CD4-positive, alpha-beta T cell (primary cell): ENCODE measurements around the gene LBP. TPM values are rescaled to one million over a fixed set of nuclear protein-coding genes. Genes with fewer than 3 reads are reported as not detected.

Experiments
- ATAC-seq: fragments of 200-7000 bp; cut with Tn5 transposase; one replicate; pipeline ENCODE4 v1.10.0; 2022; ENCODE audit warnings: mild to moderate bottlenecking; ENCODE audit not compliant: poor library complexity
- CTCF ChIA-PET: fragments of 350-600 bp; sonication (Branson Sonifier 250); formaldehyde crosslinking; loops from one replicate; lab custom pipeline; 2021; ENCODE audit warnings: antibody characterized with exemption, inconsistent platforms; lab: Charles Lee
- POLR2A ChIA-PET: fragments of 350-600 bp; sonication (Branson Sonifier 250); formaldehyde crosslinking; loops from one replicate; lab custom pipeline; 2021; ENCODE audit warnings: antibody characterized with exemption, inconsistent platforms; lab: Charles Lee
- DNase-seq, 14 experiments: peaks; one replicate each; pipeline ENCODE4 v3.0.0-alpha.2; 2013 to 2020; ENCODE audit warnings: mixed read lengths in 2 of 14
- H3K27ac ChIP-seq, 2 donors: one replicate each; pipeline versions ENCODE4 v1.5.1 to v1.7.0; 2013; ENCODE audit warnings: low read length in 2 of 2, low read depth in 1 of 2, mild to moderate bottlenecking in 1 of 2
- H3K27me3 ChIP-seq, 2 experiments: 1 replicate in 1 of 2; 2 replicates in 1 of 2; pipeline versions ENCODE4 v1.6.1 to v1.7.0; 2013; ENCODE audit warnings: low read length in 2 of 2, control low read depth in 1 of 2, mild to moderate bottlenecking in 1 of 2, moderate library complexity in 1 of 2; ENCODE audit not compliant: insufficient read depth in 2 of 2, control insufficient read depth in 1 of 2
- H3K36me3 ChIP-seq: one replicate; pipeline ENCODE4 v1.6.1; 2013; ENCODE audit warnings: low read length, control low read depth; ENCODE audit not compliant: insufficient read depth
- H3K4me1 ChIP-seq: one replicate; pipeline ENCODE4 v1.6.1; 2013; ENCODE audit warnings: low read length, control low read depth; ENCODE audit not compliant: insufficient read depth
- H3K4me3 ChIP-seq: one replicate; pipeline ENCODE4 v1.5.1; 2013; ENCODE audit warnings: mild to moderate bottlenecking, low read length, moderate library complexity
- H3K9me3 ChIP-seq, 2 experiments: 1 replicate in 1 of 2; 2 replicates in 1 of 2; pipeline versions ENCODE4 v1.6.1 to v1.7.0; 2013; ENCODE audit warnings: low read length in 2 of 2, mild to moderate bottlenecking in 2 of 2, control low read depth in 1 of 2, moderate library complexity in 1 of 2; ENCODE audit not compliant: control insufficient read depth in 1 of 2, insufficient read depth in 1 of 2
- H3K27ac Mint-ChIP-seq: one replicate; pipeline ENCODE4 v1.8.0; 2020; ENCODE audit warnings: mixed read lengths
- H3K27me3 Mint-ChIP-seq: one replicate; pipeline ENCODE4 v1.8.0; 2021; ENCODE audit warnings: mixed read lengths
- H3K36me3 Mint-ChIP-seq: one replicate; pipeline ENCODE4 v1.8.0; 2021; ENCODE audit warnings: low read depth, mixed read lengths
- H3K4me1 Mint-ChIP-seq: one replicate; pipeline ENCODE4 v1.8.0; 2021; ENCODE audit warnings: low read depth, mixed read lengths
- H3K4me3 Mint-ChIP-seq: one replicate; pipeline ENCODE4 v1.8.0; 2020; ENCODE audit warnings: mild to moderate bottlenecking, mixed read lengths
- H3K9me3 Mint-ChIP-seq: one replicate; pipeline ENCODE4 v1.8.0; 2020; ENCODE audit warnings: mixed read lengths
- CTCF ChIP-seq: fragments of 200-600 bp; IDR thresholded peaks from one replicate; pipeline ENCODE4 v1.8.0; 2022; ENCODE audit warnings: antibody characterized with exemption, mild to moderate bottlenecking
- intact Hi-C, 2 experiments: fragments of 100-400 bp; cut with DNase I in 1 of 2; cut with micrococcal nuclease in 1 of 2; formaldehyde crosslinking; loops; one replicate each; pipeline versions ENCODE4 v1.15.1 to v1.9.0; 2023 to 2025; cut with DNase I, micrococcal nuclease
- total RNA-seq, 174 experiments: library from RNA in 2 of 174; stranded (reverse) in 2 of 174; gene quantifications; one replicate each; pipeline ENCODE4 v1.2.3 and lab custom pipeline; 2021 to 2026

LBP gene
- total RNA-seq, 2 experiments from 2014 or later, result not detected

GRCh38 chr20:38299963-38300362, 46.3 kb upstream of the LBP start:
- intact Hi-C loops, result no loop called here
- Mint-ChIP-seq H3K4me3 (no peak overlapping the region), H3K27me3 (peaks cover 60% of the 10 kb centered on the region), H3K27ac (no peak overlapping the region), H3K9me3 (no peaks in the 10 kb centered on the region), H3K36me3 (no peaks in the 10 kb centered on the region), H3K4me1 (peaks cover 12% of the 10 kb centered on the region)
- H3K27me3 ChIP-seq, result peaks cover 18 to 28% of the 10 kb centered on the region in 2 experiments
- TF ChIP-seq CTCF, result no peak
- no peak for DNase-seq
- no peak for ATAC-seq
- H3K27ac ChIP-seq, result no peak overlapping the region
- H3K4me1 ChIP-seq, result peaks cover 10% of the 10 kb centered on the region
- H3K9me3 ChIP-seq, result peaks cover 0 to 13% of the 10 kb centered on the region in 2 experiments
- no peaks in the 10 kb centered on the region for H3K36me3 ChIP-seq
- no peak overlapping the region for H3K4me3 ChIP-seq
- POLR2A ChIA-PET, result no interaction called here
- CTCF ChIA-PET, result no interaction called here

- H3K36me3 ChIP-seq, result no peaks in the 10 kb centered on the region
- intact Hi-C loops, result no loop called here
- POLR2A ChIA-PET, result no interaction called here
- H3K27me3 ChIP-seq, result peaks cover 23 to 31% of the 10 kb centered on the region in 2 experiments
- no peak overlapping the region for H3K4me3 ChIP-seq
- no peak overlapping the region for H3K27ac ChIP-seq
- TF ChIP-seq CTCF, result no peak
- Mint-ChIP-seq H3K9me3 (no peaks in the 10 kb centered on the region), H3K27me3 (peaks cover 61% of the 10 kb centered on the region), H3K4me3 (no peak overlapping the region), H3K4me1 (peaks cover 12% of the 10 kb centered on the region), H3K27ac (no peak overlapping the region), H3K36me3 (no peaks in the 10 kb centered on the region)
- CTCF ChIA-PET, result no interaction called here
- peaks cover 0 to 13% of the 10 kb centered on the region in 2 experiments for H3K9me3 ChIP-seq
- H3K4me1 ChIP-seq, result peaks cover 10% of the 10 kb centered on the region
- ATAC-seq (no peak), DNase-seq (no peak)
These were observed 45.8 kb upstream of the LBP start for GRCh38 chr20:38300438-38300837.

- H3K4me1 ChIP-seq, result peaks cover 10% of the 10 kb centered on the region
- H3K27ac Mint-ChIP-seq, result no peak overlapping the region
- H3K4me3 ChIP-seq, result no peak overlapping the region
- no peak overlapping the region for H3K27ac ChIP-seq
- intact Hi-C loops, result no loop called here
- H3K4me3 Mint-ChIP-seq, result no peak overlapping the region
- no peaks in the 10 kb centered on the region for H3K9me3 Mint-ChIP-seq
- H3K27me3 Mint-ChIP-seq, result peaks cover 61% of the 10 kb centered on the region
- ChIA-PET CTCF (no interaction called here), POLR2A (no interaction called here)
- H3K27me3 ChIP-seq, result peaks cover 25 to 38% of the 10 kb centered on the region in 2 experiments
- H3K9me3 ChIP-seq, result peaks cover 0 to 13% of the 10 kb centered on the region in 2 experiments
- no peaks in the 10 kb centered on the region for H3K36me3 ChIP-seq
- peaks cover 12% of the 10 kb centered on the region for H3K4me1 Mint-ChIP-seq
- TF ChIP-seq CTCF, result no peak
- no peaks in the 10 kb centered on the region for H3K36me3 Mint-ChIP-seq
- no peak for DNase-seq
- ATAC-seq, result no peak
These were observed 45.0 kb upstream of the LBP start for GRCh38 chr20:38301309-38301708.
